Measurements from ENCODE around the gene NUTF2. TPM values are rescaled to one million over a fixed set of nuclear protein-coding genes. Genes with fewer than 3 reads are reported as not detected.

The NUTF2 gene
- total RNA-seq, 2 experiments from 2014 or later, result 152 to 157 TPM

DNA sequence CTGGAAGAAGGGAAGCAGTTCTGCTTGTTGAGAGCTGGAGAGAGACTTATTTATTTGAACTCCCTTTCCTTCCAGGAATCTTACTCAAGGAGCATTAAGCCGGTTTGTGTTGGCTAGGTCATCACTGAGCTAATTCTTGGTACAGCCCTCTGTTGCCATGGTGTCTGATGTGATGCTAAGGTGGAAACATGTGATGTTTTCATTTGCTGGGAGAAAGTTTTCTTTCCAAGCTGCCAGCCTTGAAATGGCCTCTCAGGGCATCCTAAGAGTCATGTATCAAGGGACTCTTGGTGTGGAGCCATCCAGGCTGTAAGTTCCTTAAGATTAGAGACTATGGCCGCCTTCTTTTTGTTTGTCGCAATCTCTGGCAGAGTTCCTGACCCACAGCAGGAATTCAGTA, 50.5 kb downstream of the NUTF2 start:
- CTCF ChIA-PET, result interaction anchor here (0.7 to 4.8 kb wide), 7 partner anchors 13 to 168 kb away, joined by 3 to 31 read pairs (median 5); partner anchors contain the start of gene NRN1L
- H3K4me1 Mint-ChIP-seq (ENCODE audit: low read depth), result peaks cover 31% of the 10 kb centered on the region
- intact Hi-C loops (cut with micrococcal nuclease), result no loop called here
- POLR2A ChIA-PET, result interaction anchor here (1.3 to 1.5 kb wide), 3 partner anchors 9 to 39 kb away, joined by 3 to 7 read pairs (median 4); partner anchors contain the start of gene PSMB10
- no peak for DNase-seq
- no peaks in the 10 kb centered on the region for H3K27me3 Mint-ChIP-seq
- no peak overlapping the region for H3K4me3 Mint-ChIP-seq
- no peak for ATAC-seq
- TF ChIP-seq, protein P1, sequence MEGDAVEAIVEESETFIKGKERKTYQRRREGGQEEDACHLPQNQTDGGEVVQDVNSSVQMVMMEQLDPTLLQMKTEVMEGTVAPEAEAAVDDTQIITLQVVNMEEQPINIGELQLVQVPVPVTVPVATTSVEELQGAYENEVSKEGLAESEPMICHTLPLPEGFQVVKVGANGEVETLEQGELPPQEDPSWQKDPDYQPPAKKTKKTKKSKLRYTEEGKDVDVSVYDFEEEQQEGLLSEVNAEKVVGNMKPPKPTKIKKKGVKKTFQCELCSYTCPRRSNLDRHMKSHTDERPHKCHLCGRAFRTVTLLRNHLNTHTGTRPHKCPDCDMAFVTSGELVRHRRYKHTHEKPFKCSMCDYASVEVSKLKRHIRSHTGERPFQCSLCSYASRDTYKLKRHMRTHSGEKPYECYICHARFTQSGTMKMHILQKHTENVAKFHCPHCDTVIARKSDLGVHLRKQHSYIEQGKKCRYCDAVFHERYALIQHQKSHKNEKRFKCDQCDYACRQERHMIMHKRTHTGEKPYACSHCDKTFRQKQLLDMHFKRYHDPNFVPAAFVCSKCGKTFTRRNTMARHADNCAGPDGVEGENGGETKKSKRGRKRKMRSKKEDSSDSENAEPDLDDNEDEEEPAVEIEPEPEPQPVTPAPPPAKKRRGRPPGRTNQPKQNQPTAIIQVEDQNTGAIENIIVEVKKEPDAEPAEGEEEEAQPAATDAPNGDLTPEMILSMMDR (IDR thresholded peaks at IDR 0.05), result no peak
- H3K9me3 Mint-ChIP-seq, result no peaks in the 10 kb centered on the region
- no peak overlapping the region for H3K27ac Mint-ChIP-seq
- H3K36me3 Mint-ChIP-seq (ENCODE audit: low read depth), result no peaks in the 10 kb centered on the region

DNA sequence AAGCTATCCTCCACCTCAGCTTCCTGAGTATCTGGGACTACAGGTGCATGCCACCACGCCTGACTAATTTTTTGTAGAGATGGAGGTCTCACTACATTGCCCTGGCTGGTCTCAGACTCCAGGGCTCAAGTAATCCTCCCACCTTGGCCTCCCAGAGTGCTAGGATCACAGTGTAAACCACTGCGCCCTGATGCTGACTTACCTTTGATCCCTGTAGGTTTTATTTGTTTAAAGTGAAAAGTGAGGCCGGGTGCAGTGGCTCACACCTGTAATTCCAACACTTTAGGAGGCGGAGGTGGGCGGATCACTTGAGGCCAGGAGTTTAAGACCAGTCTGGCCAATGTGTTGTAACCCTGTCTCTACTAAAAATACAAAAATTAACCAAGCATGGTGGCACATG, 55.0 kb downstream of the NUTF2 start:
- ATAC-seq, result no peak
- intact Hi-C loops (cut with micrococcal nuclease), result no loop called here
- CTCF ChIA-PET, result interaction anchor here (2.2 kb wide), 1 partner anchor 18 kb away, joined by 9 read pairs; no protein-coding TSS in a partner anchor

DNA sequence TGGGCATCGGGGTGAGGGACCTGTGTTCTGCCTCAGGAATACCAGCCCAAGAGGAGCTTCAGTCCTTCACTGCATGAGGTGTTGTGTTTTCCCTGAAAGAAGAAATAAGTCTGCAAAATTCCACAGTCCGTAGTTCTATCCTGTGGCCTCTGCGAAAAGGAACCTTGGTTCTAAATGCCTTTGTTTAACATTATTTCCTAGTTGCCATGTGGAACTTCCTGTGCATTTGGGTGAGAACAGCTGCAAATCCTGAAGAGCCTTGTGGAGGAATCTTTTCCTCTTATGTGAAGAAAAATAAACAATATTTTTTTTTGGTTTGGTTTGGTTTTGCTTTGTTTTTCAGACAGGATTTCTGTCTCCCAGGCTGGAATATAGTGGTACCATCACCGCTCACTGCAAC, 56.1 kb downstream of the NUTF2 start:
- TF ChIP-seq, protein P1 (IDR thresholded peaks at IDR 0.05), result no peak
- POLR2A ChIA-PET, result no interaction called here

More for the DNA sequence above, 55.0 kb downstream of the NUTF2 start:
- Mint-ChIP-seq H3K27me3 (no peaks in the 10 kb centered on the region), H3K36me3 (ENCODE audit: low read depth) (no peaks in the 10 kb centered on the region), H3K9me3 (no peaks in the 10 kb centered on the region), H3K4me3 (no peak overlapping the region), H3K27ac (no peak overlapping the region), H3K4me1 (ENCODE audit: low read depth) (peaks cover 12% of the 10 kb centered on the region)
- DNase-seq, result no peak
- TF ChIP-seq, protein P1 (IDR thresholded peaks at IDR 0.05), result no peak
- POLR2A ChIA-PET, result no interaction called here

DNA sequence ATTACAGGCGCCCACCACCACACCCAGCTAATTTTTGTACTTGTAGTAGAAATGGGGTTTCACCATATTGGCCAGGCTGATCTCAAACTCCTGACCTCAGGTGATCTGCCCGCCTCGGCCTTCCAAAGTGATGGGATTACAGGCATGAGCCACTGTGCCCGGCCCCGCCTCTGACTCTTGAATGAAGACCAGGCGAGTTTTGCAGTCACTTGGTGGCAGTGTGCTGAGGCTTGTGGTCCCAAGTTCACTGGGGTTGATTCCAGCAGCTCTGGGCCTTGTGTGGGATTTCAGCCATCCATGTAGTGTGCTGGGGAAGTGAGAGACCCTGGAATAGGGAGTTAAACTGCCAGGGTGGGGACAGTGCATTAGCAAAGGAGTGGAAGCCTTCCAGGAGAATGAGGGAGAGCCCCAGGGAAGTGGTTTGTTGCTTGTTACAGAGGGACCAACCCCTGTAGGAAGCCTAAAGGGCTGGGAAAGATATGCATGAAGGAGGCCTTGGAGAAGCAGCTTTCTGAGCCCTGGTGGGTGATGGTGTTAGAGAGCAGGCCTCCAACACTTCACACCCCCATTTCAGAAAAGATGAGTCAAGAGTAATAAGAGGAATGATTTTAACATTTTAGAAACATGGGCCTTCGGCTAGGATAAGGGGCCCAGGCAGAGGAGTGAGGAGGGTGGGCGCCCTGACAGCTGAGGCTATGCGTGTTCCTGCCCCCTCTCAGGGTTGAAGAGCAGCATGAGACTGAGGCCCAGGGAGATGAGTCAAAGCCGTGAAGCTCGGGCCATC, 60.9 kb downstream of the NUTF2 start:
- intact Hi-C loops (cut with micrococcal nuclease), result no loop called here
- DNase-seq, result no peak
- H3K27ac Mint-ChIP-seq, result peak overlapping the region; percentile 50
- TF ChIP-seq, protein P1 (IDR thresholded peaks at IDR 0.05), result no peak
- peak; percentile 43 for ATAC-seq
- no peaks in the 10 kb centered on the region for H3K9me3 Mint-ChIP-seq
- POLR2A ChIA-PET, result interaction anchor here (1.0 to 1.7 kb wide), 3 partner anchors 21 to 28 kb away, joined by 3 to 6 read pairs (median 4); no protein-coding TSS in a partner anchor
- peaks cover 2% of the 10 kb centered on the region for H3K36me3 Mint-ChIP-seq (ENCODE audit: low read depth)
- CTCF ChIA-PET, result interaction anchor here (0.8 to 7.2 kb wide), 6 partner anchors 14 to 91 kb away, joined by 3 to 45 read pairs (median 3); partner anchors contain the start of genes NRN1L and PSKH1
- H3K4me1 Mint-ChIP-seq (ENCODE audit: low read depth), result peaks cover 22% of the 10 kb centered on the region
- no peak overlapping the region for H3K4me3 Mint-ChIP-seq
- no peaks in the 10 kb centered on the region for H3K27me3 Mint-ChIP-seq

More for the DNA sequence above, 56.1 kb downstream of the NUTF2 start:
- H3K9me3 Mint-ChIP-seq, result no peaks in the 10 kb centered on the region
- H3K27me3 Mint-ChIP-seq, result no peaks in the 10 kb centered on the region
- ATAC-seq (no peak), DNase-seq (no peak)
- CTCF ChIA-PET, result interaction anchor here (1.0 to 7.2 kb wide), 4 partner anchors 18 to 86 kb away, joined by 3 to 45 read pairs (median 6); partner anchors contain the start of gene NRN1L
- peak overlapping the region; percentile 3 for H3K27ac Mint-ChIP-seq
- H3K4me1 Mint-ChIP-seq (ENCODE audit: low read depth), result peaks cover 10% of the 10 kb centered on the region
- no peaks in the 10 kb centered on the region for H3K36me3 Mint-ChIP-seq (ENCODE audit: low read depth)
- intact Hi-C loops (cut with micrococcal nuclease), result no loop called here
- no peak overlapping the region for H3K4me3 Mint-ChIP-seq

Data from activated CD8-positive, alpha-beta T cell treated with anti-CD3 and anti-CD28 coated beads for 36 hours (primary cell).